Measurements from ENCODE around the gene SPATA1.

SPATA1 gene

GRCh38 chr1:84598418-84598817 is 92.2 kb downstream of the SPATA1 start:
- no peak for DNase-seq

GRCh38 chr1:84598846-84599741 is 92.9 kb downstream of the SPATA1 start:
- DNase-seq = no peak

GRCh38 chr1:84600796-84601195 is 94.6 kb downstream of the SPATA1 start:
- DNase-seq = no peak

- DNase-seq = no peak
Measured at GRCh38 chr1:84603223-84603622, 97.0 kb downstream of the SPATA1 start.

- no peak for DNase-seq
Measured at GRCh38 chr1:84603941-84604830, 98.0 kb downstream of the SPATA1 start.

- DNase-seq = no peak
Measured at GRCh38 chr1:84605157-84605556, 99.0 kb downstream of the SPATA1 start.

- no peak for DNase-seq
Measured at GRCh38 chr1:84606977-84607376, 100.8 kb downstream of the SPATA1 start.

- DNase-seq = no peak
Measured at GRCh38 chr1:84611091-84611490, 104.9 kb downstream of the SPATA1 start.

GRCh38 chr1:84611796-84612195 is 105.6 kb downstream of the SPATA1 start:
- DNase-seq = no peak

GRCh38 chr1:84613026-84613425 is 106.8 kb downstream of the SPATA1 start:
- no peak for DNase-seq

- no peak for DNase-seq
Measured at GRCh38 chr1:84613887-84614286, 107.7 kb downstream of the SPATA1 start.

- no peak for DNase-seq
Measured at GRCh38 chr1:84615790-84616189, 109.6 kb downstream of the SPATA1 start.

Measured in effector CD4-positive, alpha-beta T cell (primary cell).